Testis (tissue), 3 donors: ENCODE measurements around the gene ABCA3. TPM values are rescaled to one million over a fixed set of nuclear protein-coding genes. Genes with fewer than 3 reads are reported as not detected.

ENCODE experiments used
- DNase-seq: peaks from one replicate; pipeline ENCODE4 v3.0.0-alpha.2; 2019
- H3K27ac ChIP-seq, 2 donors: fragments of 200-600 bp; sonication (generic); one replicate each; pipeline ENCODE4 v1.5.1; 2019
- H3K27me3 ChIP-seq: fragments of 200-600 bp; sonication (generic); one replicate; pipeline ENCODE4 v1.5.1; 2019
- H3K36me3 ChIP-seq: fragments of 200-600 bp; sonication (generic); one replicate; pipeline ENCODE4 v1.5.1; 2017; ENCODE audit warnings: low read depth; ENCODE audit errors: missing control alignments
- H3K4me1 ChIP-seq: fragments of 200-600 bp; sonication (generic); one replicate; pipeline ENCODE4 v1.5.1; 2019
- H3K4me3 ChIP-seq, 2 donors: fragments of 200-600 bp; sonication (generic); one replicate each; pipeline ENCODE4 v1.5.1; 2017 to 2019
- H3K9me3 ChIP-seq: fragments of 200-600 bp; sonication (generic); one replicate; pipeline ENCODE4 v1.5.1; 2017
- CTCF ChIP-seq, 3 experiments: fragments of 450-650 bp in 2 of 3; fragments of 200-600 bp in 1 of 3; sonication (generic) in 1 of 3; IDR thresholded peaks; one replicate each; pipeline ENCODE4 v1.5.1; 2016 to 2019; ENCODE audit warnings: antibody characterized with exemption in 3 of 3, mild to moderate bottlenecking in 2 of 3, moderate library complexity in 1 of 3
- POLR2A ChIP-seq: fragments of 450-650 bp; IDR thresholded peaks from one replicate; pipeline ENCODE4 v1.6.1; 2017; ENCODE audit warnings: antibody characterized with exemption, mild to moderate bottlenecking, moderate library complexity
- WGBS, 2 donors: methylation state at CpG; one replicate each; pipeline ENCODE4 v1.1.5; 2018; 5-methylcytosine and 5-hydroxymethylcytosine counted together
- intact Hi-C: fragments of 100-400 bp; cut with DNase I; formaldehyde crosslinking; loops from one replicate; pipeline ENCODE4 v1.15.1; 2023; ENCODE audit warnings: low total_unique reads
- polyA plus RNA-seq: library from polyadenylated mRNA; stranded (reverse); fragments of 350-450 nt; fragmentation: Illumina TruSeq; extraction: RNeasy Lipid Tissue Mini Kit (QIAGEN cat#74804); gene quantifications from one replicate; pipeline ENCODE4 v1.2.3, GENCODE V29; 2014; ENCODE audit warnings: low read depth, low replicate concordance; ENCODE audit not compliant: insufficient read depth
- total RNA-seq, 2 donors: library from RNA; depleted of rRNA; stranded (reverse); fragments of >200 nt; gene quantifications; one replicate each; pipeline ENCODE4 v1.2.3, GENCODE V29; 2016

Gene ABCA3
- total and polyA plus RNA-seq, 3 donors from 2014 or later: 24.5 to 38.1 (median 35.1) TPM

- DNase-seq: no peak
- 94 to 96% methylated on average over 20 to 30 of the region's 30 CpGs for WGBS, 2 donors
- Histone ChIP-seq H3K4me1 (peaks cover under 1% of the 10 kb centered on the region), H3K9me3 (no peaks in the 10 kb centered on the region), H3K27me3 (no peaks in the 10 kb centered on the region), H3K4me3 (no peak overlapping the region), H3K27ac (no peak overlapping the region), H3K36me3 (no peaks in the 10 kb centered on the region)
- TF ChIP-seq POLR2A (no peak), CTCF (IDR thresholded peaks at IDR 0.05) (no peak)
- intact Hi-C loops: no loop called here
Observed at GRCh38 chr16:2244926-2245795, 95.4 kb downstream of the ABCA3 start.

- DNase-seq: peak; percentile 59
- intact Hi-C loops: no loop called here
- H3K9me3 ChIP-seq: no peaks in the 10 kb centered on the region
- TF ChIP-seq POLR2A (no peak), CTCF (IDR thresholded peaks at IDR 0.05) (no peak)
- no peaks in the 10 kb centered on the region for H3K27me3 ChIP-seq
- H3K4me1 ChIP-seq: no peaks in the 10 kb centered on the region
- WGBS, 2 donors: 74 to 92% methylated on average over 5 to 16 of the region's 17 CpGs
- no peak overlapping the region for H3K4me3 ChIP-seq
- H3K27ac ChIP-seq: no peak overlapping the region
- no peaks in the 10 kb centered on the region for H3K36me3 ChIP-seq
Observed at GRCh38 chr16:2244301-2244700, 96.2 kb downstream of the ABCA3 start.

DNA sequence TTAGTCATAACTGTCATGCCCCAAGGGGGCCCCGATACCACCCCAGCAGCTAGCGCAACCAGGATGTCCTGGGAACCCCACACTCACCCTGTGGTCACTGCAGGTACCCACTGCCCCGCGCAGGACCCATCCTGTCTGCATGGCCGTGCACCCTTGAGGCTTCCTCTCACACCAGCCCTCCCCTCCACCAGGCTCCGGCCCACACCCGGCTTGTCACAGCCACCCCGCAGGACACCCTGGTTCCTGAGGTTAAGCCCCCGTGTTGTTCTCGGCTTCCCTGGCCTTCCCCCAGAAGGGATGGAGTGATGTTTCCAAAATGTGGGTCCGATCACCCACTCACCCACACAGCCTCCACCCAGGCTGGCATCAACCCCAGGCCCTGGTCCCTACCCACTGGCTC, 96.7 kb downstream of the ABCA3 start:
- TF ChIP-seq POLR2A: no peak
- no peak for TF ChIP-seq CTCF (IDR thresholded peaks at IDR 0.05)
- intact Hi-C loops: no loop called here
- no peaks in the 10 kb centered on the region for H3K4me1 ChIP-seq
- H3K9me3 ChIP-seq: no peaks in the 10 kb centered on the region
- 98 to 99% methylated on average over 6 to 11 of the region's 11 CpGs for WGBS, 2 donors
- no peak overlapping the region for H3K4me3 ChIP-seq
- no peaks in the 10 kb centered on the region for H3K27me3 ChIP-seq
- no peaks in the 10 kb centered on the region for H3K36me3 ChIP-seq
- H3K27ac ChIP-seq: no peak overlapping the region
- no peak for DNase-seq

GRCh38 chr16:2243031-2243528, 97.4 kb downstream of the ABCA3 start:
- 97% methylated on average over 19 of the region's 19 CpGs; no CpG with 5 or more reads in 1 of the 2 donors for WGBS, 2 donors
- DNase-seq: no peak
- Histone ChIP-seq H3K4me3 (no peak overlapping the region), H3K27me3 (no peaks in the 10 kb centered on the region), H3K27ac (no peak overlapping the region), H3K9me3 (no peaks in the 10 kb centered on the region), H3K4me1 (no peaks in the 10 kb centered on the region), H3K36me3 (no peaks in the 10 kb centered on the region)
- intact Hi-C loops: no loop called here
- TF ChIP-seq CTCF (IDR thresholded peaks at IDR 0.05) (no peak), POLR2A (no peak)
